Endometrial microvascular endothelial cells (primary cell): ENCODE data around the gene KRTAP25-1. TPM values are rescaled to one million over a fixed set of nuclear protein-coding genes. Genes with fewer than 3 reads are reported as not detected.

ENCODE experiments used
- in situ Hi-C: cut with HindIII; loops from 2 replicates; pipeline ENCODE4 v1.10.0; 2017; ENCODE audit warnings: low sequenced_read_pairs, low pct_unique_long_range_greater_than_20kb; ENCODE audit errors: inconsistent ontology term
- total RNA-seq: library from RNA; depleted of rRNA; stranded (reverse); fragments of >200 nt; gene quantifications from one replicate; pipeline ENCODE4 v1.2.3, GENCODE V29; 2015; ENCODE audit errors: inconsistent ontology term

Gene KRTAP25-1
- total RNA-seq, 1 donor from 2014 or later, result not detected

- in situ Hi-C loops, result no loop called here
Measured at GRCh38 chr21:30256100-30256499, 33.2 kb downstream of the KRTAP25-1 start.

GRCh38 chr21:30255679-30256078, 33.6 kb downstream of the KRTAP25-1 start:
- in situ Hi-C loops, result no loop called here

GRCh38 chr21:30251781-30252180, 37.5 kb downstream of the KRTAP25-1 start:
- in situ Hi-C loops, result no loop called here

GRCh38 chr21:30249936-30250335, 39.4 kb downstream of the KRTAP25-1 start:
- in situ Hi-C loops, result no loop called here

GRCh38 chr21:30248844-30249243, 40.5 kb downstream of the KRTAP25-1 start:
- in situ Hi-C loops, result no loop called here

- in situ Hi-C loops, result no loop called here
Measured at GRCh38 chr21:30245061-30245460, 44.3 kb downstream of the KRTAP25-1 start.

- in situ Hi-C loops, result no loop called here
Measured at GRCh38 chr21:30243691-30244090, 45.6 kb downstream of the KRTAP25-1 start.

- in situ Hi-C loops, result no loop called here
Measured at GRCh38 chr21:30240661-30241060, 48.7 kb downstream of the KRTAP25-1 start.

Other genes starting within 250 kb of the KRTAP25-1 start
- not detected for gene CLDN17, start 122.7 kb downstream of the KRTAP25-1 start, total RNA-seq
- gene CLDN8, start 73.4 kb downstream of the KRTAP25-1 start, total RNA-seq, result not detected
- not detected for gene KRTAP24-1, start 6.6 kb downstream of the KRTAP25-1 start, total RNA-seq
- not detected for gene KRTAP26-1, start 30.8 kb upstream of the KRTAP25-1 start, total RNA-seq
- not detected for gene KRTAP27-1, start 48.2 kb upstream of the KRTAP25-1 start, total RNA-seq
- gene KRTAP23-1, start 59.1 kb upstream of the KRTAP25-1 start, total RNA-seq, result not detected
- gene KRTAP13-2, start 82.8 kb upstream of the KRTAP25-1 start, total RNA-seq, result not detected
- not detected for gene KRTAP13-1, start 106.5 kb upstream of the KRTAP25-1 start, total RNA-seq
- gene KRTAP13-3, start 136.4 kb upstream of the KRTAP25-1 start, total RNA-seq, result not detected
- not detected for gene KRTAP13-4, start 140.7 kb upstream of the KRTAP25-1 start, total RNA-seq
- gene KRTAP15-1, start 150.8 kb upstream of the KRTAP25-1 start, total RNA-seq, result not detected
- not detected for gene KRTAP19-1, start 190.9 kb upstream of the KRTAP25-1 start, total RNA-seq
- not detected for gene KRTAP19-2, start 197.9 kb upstream of the KRTAP25-1 start, total RNA-seq
- gene KRTAP19-3, start 202.5 kb upstream of the KRTAP25-1 start, total RNA-seq, result not detected
- not detected for gene KRTAP19-4, start 207.7 kb upstream of the KRTAP25-1 start, total RNA-seq
- gene KRTAP19-5, start 212.6 kb upstream of the KRTAP25-1 start, total RNA-seq, result not detected